DOHH2 (cell line): ENCODE data around the gene FRAS1.

Experiments used
- EZH2phosphoT487 ChIP-seq: fragments of 200-600 bp; sonication (generic); IDR thresholded peaks from 2 replicates; pipeline ENCODE4 v1.6.1; 2017; ENCODE audit warnings: borderline replicate concordance, mild to moderate bottlenecking, antibody characterized with exemption, low read length, moderate library complexity, mixed read lengths
- TF ChIP-seq, protein P1 (sequence below): fragments of 200-600 bp; sonication (generic); IDR thresholded peaks from one replicate; pipeline ENCODE4 v1.5.1; 2014; ENCODE audit warnings: antibody characterized with exemption, mild to moderate bottlenecking, low read depth, low read length; ENCODE audit not compliant: poor library complexity, severe bottlenecking

DNA sequence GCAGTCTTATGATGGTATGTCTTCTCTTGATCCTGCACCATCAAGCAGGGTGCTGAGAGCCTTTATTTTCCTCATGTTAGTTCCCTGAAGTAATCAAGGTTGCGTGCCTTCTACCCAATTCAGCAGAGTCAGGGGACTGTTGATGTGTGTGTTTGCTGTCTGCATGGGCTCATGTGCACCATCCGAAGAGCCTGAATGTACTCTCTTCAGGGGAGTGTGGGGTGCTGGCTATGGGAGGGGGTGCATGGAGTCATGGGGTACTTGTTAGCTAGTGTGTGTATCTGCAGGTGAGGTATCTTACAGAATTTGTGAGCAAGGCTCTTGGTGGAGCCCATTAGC, 340.1 kb downstream of the FRAS1 start:
- TF ChIP-seq, protein P1, sequence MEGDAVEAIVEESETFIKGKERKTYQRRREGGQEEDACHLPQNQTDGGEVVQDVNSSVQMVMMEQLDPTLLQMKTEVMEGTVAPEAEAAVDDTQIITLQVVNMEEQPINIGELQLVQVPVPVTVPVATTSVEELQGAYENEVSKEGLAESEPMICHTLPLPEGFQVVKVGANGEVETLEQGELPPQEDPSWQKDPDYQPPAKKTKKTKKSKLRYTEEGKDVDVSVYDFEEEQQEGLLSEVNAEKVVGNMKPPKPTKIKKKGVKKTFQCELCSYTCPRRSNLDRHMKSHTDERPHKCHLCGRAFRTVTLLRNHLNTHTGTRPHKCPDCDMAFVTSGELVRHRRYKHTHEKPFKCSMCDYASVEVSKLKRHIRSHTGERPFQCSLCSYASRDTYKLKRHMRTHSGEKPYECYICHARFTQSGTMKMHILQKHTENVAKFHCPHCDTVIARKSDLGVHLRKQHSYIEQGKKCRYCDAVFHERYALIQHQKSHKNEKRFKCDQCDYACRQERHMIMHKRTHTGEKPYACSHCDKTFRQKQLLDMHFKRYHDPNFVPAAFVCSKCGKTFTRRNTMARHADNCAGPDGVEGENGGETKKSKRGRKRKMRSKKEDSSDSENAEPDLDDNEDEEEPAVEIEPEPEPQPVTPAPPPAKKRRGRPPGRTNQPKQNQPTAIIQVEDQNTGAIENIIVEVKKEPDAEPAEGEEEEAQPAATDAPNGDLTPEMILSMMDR: no peak
- no peak for TF ChIP-seq EZH2phosphoT487
